LNCAP (cell line): Measurements from ENCODE around the gene NTN4.

Experiments used
- CTCF ChIP-seq: fragments of 450-650 bp; IDR thresholded peaks from 2 replicates; pipeline ENCODE4 v1.5.1; 2017; ENCODE audit warnings: mild to moderate bottlenecking

NTN4 gene

GRCh38 chr12:95721320-95721719, 69.2 kb downstream of the NTN4 start:
- peak; percentile 74 for TF ChIP-seq CTCF

- TF ChIP-seq CTCF, result no peak
Measured at GRCh38 chr12:95720146-95720545, 70.4 kb downstream of the NTN4 start.

- TF ChIP-seq CTCF, result no peak
Measured at GRCh38 chr12:95718772-95719171, 71.8 kb downstream of the NTN4 start.

- no peak for TF ChIP-seq CTCF
Measured at GRCh38 chr12:95718006-95718431, 72.5 kb downstream of the NTN4 start.

GRCh38 chr12:95717316-95717928, 73.1 kb downstream of the NTN4 start:
- no peak for TF ChIP-seq CTCF

GRCh38 chr12:95715177-95715576, 75.4 kb downstream of the NTN4 start:
- TF ChIP-seq CTCF, result no peak

GRCh38 chr12:95712269-95712668, 78.3 kb downstream of the NTN4 start:
- TF ChIP-seq CTCF, result no peak

GRCh38 chr12:95710386-95710785, 80.2 kb downstream of the NTN4 start:
- TF ChIP-seq CTCF, result no peak
